ENCODE data around the gene EEA1. TPM values are rescaled to one million over a fixed set of nuclear protein-coding genes. Genes with fewer than 3 reads are reported as not detected.
A peak's percentile ranks its signal among the peaks of the same experiment; 100 is the strongest.
"Not testable (repeated sequence)": the region's sequence is repeated elsewhere in the genome, so short reads cannot be mapped to it uniquely, and the experiment has no call there.

Gene EEA1
- total RNA-seq, 6 donors from 2014 or later: 10.2 to 33.5 (median 22.8) TPM

- WGBS, 2 donors: 61 to 88% methylated on average over 1 of the region's 1 CpG
- no peak for TF ChIP-seq POLR2A (IDR thresholded peaks at IDR 0.05)
- TF ChIP-seq POLR2AphosphoS5 (IDR thresholded peaks at IDR 0.05): no peak
- TF ChIP-seq EP300 (IDR thresholded peaks at IDR 0.05): peak in 1 of 4 donors; percentile 4
- no peak for TF ChIP-seq CTCF (IDR thresholded peaks at IDR 0.05)
- Histone ChIP-seq H3K4me3 (no peak overlapping the region), H3K36me3 (no peaks in the 10 kb centered on the region), H3K27me3 (no peaks in the 10 kb centered on the region), H3K27ac (peak overlapping the region in 3 of 4 donors; percentile 1 to 41 (median 2)), H3K9me3 (no peaks in the 10 kb centered on the region), H3K4me1 (peaks cover 0 to 27% (median 14%) of the 10 kb centered on the region in 4 donors)
- peak; percentile 66 to 78 for ATAC-seq (ENCODE audit: low FRiP score in 2 of 2)
- peak in 1 of 2 donors; percentile 31 for DNase-seq
Measured at GRCh38 chr12:92973614-92974013, 44.5 kb upstream of the EEA1 start.

GRCh38 chr12:92971859-92972524 is 42.9 kb upstream of the EEA1 start:
- Histone ChIP-seq H3K4me3 (no peak overlapping the region), H3K27ac (no peak overlapping the region), H3K9me3 (no peaks in the 10 kb centered on the region), H3K4me1 (peaks cover 0 to 28% (median 14%) of the 10 kb centered on the region in 4 donors), H3K27me3 (no peaks in the 10 kb centered on the region), H3K36me3 (no peaks in the 10 kb centered on the region)
- ATAC-seq (ENCODE audit: low FRiP score in 2 of 2) (peak in 1 of 2 donors; percentile 83), DNase-seq (no peak)
- TF ChIP-seq POLR2AphosphoS5 (IDR thresholded peaks at IDR 0.05) (no peak), CTCF (IDR thresholded peaks at IDR 0.05) (no peak), EP300 (IDR thresholded peaks at IDR 0.05) (no peak), POLR2A (IDR thresholded peaks at IDR 0.05) (no peak)
- WGBS, 2 donors: 90 to 91% methylated on average over 1 of the region's 1 CpG

GRCh38 chr12:92968176-92968813 is 39.2 kb upstream of the EEA1 start:
- no peaks in the 10 kb centered on the region for H3K9me3 ChIP-seq
- H3K27ac ChIP-seq: no peak overlapping the region
- H3K4me3 ChIP-seq: no peak overlapping the region
- H3K4me1 ChIP-seq: peaks cover 0 to 25% (median 13%) of the 10 kb centered on the region in 4 donors
- no peaks in the 10 kb centered on the region for H3K36me3 ChIP-seq
- TF ChIP-seq POLR2AphosphoS5 (IDR thresholded peaks at IDR 0.05) (no peak), EP300 (IDR thresholded peaks at IDR 0.05) (no peak), CTCF (IDR thresholded peaks at IDR 0.05) (no peak), POLR2A (IDR thresholded peaks at IDR 0.05) (no peak)
- WGBS, 2 donors: 59 to 63% methylated on average over 3 of the region's 3 CpGs
- H3K27me3 ChIP-seq: no peaks in the 10 kb centered on the region
- DNase-seq (no peak), ATAC-seq (ENCODE audit: low FRiP score in 2 of 2) (no peak)

- H3K27ac ChIP-seq; ATAC-seq (ENCODE audit: low FRiP score in 2 of 2); H3K4me3 ChIP-seq; DNase-seq; H3K36me3 ChIP-seq; H3K9me3 ChIP-seq; H3K27me3 ChIP-seq; H3K4me1 ChIP-seq: not testable (repeated sequence)
- 60 to 69% methylated on average over 1 of the region's 1 CpG for WGBS, 2 donors
Measured at GRCh38 chr12:92964378-92964777, 35.3 kb upstream of the EEA1 start.

GRCh38 chr12:92961949-92962348 is 32.9 kb upstream of the EEA1 start:
- no peaks in the 10 kb centered on the region for H3K36me3 ChIP-seq
- 93 to 96% methylated on average over 3 of the region's 3 CpGs for WGBS, 2 donors
- ATAC-seq (ENCODE audit: low FRiP score in 2 of 2): no peak
- no peaks in the 10 kb centered on the region for H3K4me1 ChIP-seq
- H3K27me3 ChIP-seq: no peaks in the 10 kb centered on the region
- DNase-seq: no peak
- H3K27ac ChIP-seq: no peak overlapping the region
- no peak for TF ChIP-seq POLR2A (IDR thresholded peaks at IDR 0.05)
- TF ChIP-seq POLR2AphosphoS5 (IDR thresholded peaks at IDR 0.05): no peak
- no peak for TF ChIP-seq EP300 (IDR thresholded peaks at IDR 0.05)
- no peak for TF ChIP-seq CTCF (IDR thresholded peaks at IDR 0.05)
- no peaks in the 10 kb centered on the region for H3K9me3 ChIP-seq
- H3K4me3 ChIP-seq: no peak overlapping the region
